Stimulated activated CD4-positive, alpha-beta T cell treated with anti-CD3 and anti-CD28 coated beads, Interleukin-12 subunit alpha, Interleukin-12 subunit beta, amount 100 ng/mL, for 48 hours (primary cell): ENCODE data around the gene NFIC.
"Not testable (repeated sequence)": the region's sequence is repeated elsewhere in the genome, so short reads cannot be mapped to it uniquely, and the experiment has no call there.

Experiments
- DNase-seq, 3 donors: peaks; one replicate each; pipeline ENCODE4 v3.0.0-alpha.2; 2020; ENCODE audit warnings: low read depth in 2 of 3, low spot score in 1 of 3

Gene NFIC

DNA sequence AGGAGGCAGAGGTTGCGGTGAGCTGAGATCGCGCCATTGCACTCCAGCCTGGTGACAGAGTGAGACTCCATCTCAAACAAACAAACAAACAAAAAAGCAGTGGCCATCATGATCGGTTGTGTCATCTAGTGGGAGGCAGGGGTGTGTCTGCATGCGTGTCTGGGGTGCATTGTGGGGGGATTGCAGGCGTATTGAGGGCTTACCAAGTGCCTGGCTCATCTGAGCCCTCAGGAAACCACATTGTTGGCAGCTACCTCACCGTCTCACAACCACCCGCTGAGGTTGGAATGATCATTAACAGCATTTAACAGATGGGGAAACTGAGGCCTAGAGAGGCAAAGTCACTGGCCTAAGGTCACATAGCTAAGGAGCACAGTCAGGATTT lies 30.5 kb downstream of the NFIC start:
- DNase-seq: no peak

DNA sequence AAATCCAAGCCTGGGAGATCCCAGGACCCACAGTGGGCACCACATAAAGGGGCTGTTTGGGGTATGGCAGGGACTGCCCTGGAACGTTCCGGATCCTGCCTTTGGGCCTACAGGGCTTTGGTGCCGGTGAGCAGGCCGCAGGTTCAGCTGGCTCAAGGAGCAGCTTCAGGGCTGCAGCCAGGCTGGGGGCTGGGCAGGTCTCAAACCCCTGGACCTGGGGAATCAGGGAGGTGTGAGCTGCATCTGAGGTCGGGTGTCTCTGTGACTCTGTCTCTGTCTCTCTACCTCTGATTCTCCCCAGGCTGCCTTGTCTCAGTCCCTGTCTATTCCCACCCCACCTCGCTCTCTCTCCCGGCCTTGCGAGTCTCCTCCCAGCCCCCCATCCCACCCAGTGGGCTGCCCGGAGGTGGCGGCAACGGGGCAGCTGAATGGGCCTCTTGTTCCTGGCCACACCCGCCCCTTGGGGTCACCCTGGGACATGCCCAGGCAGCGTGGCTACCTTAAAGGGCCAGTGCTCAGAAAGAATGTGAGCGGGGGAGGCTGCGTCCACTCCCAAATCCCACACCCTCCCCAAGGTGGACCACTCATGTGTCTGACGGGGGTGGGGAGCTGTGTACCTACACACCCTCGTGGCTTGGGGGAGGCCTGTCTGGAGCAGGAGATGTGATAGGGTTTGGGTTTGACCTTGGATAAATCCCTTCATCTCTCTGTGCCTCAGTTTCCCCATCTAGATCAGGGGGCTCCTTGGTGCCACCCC lies 31.1 kb downstream of the NFIC start:
- DNase-seq: no peak

DNA sequence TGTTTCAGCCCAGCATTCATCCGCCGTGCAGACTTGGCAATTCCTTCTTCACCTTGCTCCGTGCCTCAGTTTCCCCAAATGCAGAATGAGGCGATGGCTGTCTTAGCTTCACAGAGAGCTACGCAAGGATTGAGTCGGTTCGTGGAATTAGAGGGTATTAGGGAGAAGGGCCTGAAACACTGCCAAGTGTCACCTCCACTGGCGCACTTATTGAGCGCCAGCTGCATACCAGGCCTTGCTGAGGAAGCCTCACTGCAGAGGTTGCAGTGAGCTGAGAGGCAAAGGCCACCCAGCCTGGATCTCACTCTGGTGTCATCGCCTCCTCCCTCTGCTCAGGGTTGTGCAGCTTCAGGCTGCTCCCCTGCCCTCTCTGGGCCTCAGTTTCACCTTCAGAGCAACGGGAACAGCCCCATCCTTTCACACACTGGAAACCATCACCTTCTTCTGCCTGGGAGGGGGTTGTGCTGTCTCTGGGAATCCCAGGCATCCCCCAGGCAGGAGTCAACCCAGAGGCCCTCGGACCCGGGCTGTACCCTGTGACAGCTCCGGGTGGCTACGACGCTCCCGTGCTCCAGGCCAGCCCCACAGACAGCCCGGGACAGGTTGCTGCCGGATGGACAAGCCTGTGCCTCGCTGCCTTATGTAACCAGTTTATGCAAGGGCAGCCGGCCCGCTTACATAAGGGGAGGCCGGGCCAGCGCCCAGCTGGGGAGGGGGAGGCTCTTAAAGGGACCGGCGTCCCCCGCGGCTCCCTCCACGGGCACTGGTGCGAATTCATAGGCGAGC lies 31.9 kb downstream of the NFIC start:
- no peak for DNase-seq

DNA sequence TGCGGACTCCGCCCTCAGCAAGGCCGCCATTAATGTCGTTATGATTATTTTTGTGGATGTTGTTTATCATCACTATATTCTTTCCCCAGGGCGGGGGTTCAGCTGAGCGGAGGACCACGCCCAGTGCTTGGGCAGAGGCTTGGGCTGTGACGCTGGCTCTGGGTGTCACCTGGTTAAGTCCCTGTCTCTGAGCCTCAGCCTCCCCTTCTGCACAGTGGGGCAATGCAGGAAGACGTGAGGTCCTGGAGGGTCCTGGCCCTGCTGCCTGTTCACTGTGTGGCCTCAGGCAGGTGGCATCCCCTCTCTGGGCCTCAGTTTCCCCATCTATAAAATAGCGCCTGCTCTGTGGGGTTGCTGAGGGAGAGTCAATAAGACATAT lies 32.5 kb downstream of the NFIC start:
- no peak for DNase-seq

DNA sequence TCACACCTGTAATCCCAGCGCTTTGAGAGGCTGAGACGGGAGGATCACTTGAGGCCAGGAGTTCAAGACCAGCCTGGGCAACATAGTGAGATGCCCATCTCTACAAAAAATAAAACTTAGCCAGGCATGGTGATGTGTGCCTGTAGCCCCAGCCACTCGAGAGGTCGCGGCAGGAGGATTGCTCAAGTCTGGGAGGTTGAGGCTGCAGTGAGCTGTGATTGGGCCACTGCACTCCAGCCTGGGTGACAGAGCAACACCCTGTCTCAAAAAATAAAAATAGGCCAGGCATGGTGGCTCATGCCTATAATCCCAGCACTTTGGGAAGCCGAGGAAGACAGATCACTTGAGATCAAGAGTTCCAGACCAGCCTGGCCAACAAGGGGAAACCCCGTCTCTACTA lies 32.9 kb downstream of the NFIC start:
- DNase-seq: not testable (repeated sequence)

DNA sequence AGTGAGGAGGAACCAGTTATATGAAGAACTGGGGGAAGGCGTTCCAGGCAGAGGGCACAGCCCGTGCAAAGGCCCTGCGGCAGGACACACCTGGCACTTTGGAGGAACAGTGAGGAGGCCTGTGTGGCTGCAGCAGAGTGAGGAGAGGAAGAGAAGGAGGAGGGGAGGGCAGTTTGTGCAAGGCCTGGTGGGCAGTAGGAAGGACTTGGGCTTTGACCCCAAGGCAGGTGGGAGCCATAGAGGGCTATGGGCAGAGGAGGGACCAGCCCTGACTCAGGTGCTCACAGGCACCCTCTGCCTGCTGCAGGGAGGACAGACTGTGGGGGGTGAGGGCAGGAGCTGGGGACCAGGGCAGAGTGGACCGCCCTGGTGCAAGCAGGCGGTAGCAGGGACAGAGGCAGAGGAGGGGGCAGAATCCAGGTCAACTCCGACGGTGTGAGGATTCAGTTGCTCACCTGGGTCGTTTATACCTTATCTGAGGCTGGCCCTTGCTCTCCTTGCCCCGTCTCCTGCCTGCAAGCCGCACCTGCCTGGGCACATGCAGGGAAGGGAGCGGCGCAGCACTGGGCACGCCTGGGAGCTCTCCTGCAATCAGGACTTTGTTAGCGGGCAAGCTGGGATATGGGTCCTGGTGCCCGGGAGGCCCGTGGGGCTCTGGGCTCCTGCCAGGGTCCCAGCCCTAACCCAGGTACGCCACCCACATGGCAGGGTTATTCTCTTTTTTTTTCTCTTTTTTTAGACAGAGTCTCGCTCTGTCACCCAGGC lies 34.8 kb downstream of the NFIC start:
- no peak for DNase-seq

DNA sequence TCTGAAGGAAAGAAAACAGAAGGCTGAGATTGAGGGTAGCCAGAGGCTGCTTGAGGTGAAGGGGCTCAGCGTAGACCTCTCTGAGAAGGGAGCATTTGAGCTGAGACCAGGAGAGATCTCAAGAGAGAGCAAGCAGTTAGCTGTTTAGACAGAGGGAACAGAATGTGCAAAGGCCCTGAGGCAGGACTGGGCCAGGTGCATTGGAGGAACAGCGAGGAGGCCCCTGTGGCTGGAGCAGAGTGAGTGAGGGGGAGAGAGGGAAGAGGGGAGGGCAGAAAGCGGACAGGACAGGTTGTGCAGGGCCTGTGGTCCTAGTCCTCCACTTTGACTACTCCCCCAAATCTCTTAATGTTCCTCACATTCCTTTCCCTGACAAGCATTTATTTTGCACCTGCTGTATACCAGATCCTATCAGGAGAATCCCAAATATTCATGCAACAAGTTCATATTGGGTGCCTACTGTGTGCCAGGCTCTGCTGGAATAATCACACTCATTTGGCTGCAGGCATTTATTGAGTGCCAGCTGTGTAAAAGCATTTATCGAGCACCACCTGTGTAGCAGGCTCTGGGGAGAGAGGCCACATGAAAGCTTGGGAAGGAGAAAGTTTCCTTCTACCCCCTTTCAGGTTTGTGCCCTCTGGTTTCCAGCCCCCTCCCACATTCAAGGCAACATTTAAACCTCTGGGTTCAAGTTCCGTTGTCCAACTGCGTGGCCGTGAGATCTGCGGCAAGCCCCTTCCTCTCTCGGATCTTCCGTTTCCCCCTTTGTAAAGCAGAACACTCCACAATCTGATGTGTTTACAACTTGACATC lies 36.5 kb downstream of the NFIC start:
- no peak for DNase-seq

DNA sequence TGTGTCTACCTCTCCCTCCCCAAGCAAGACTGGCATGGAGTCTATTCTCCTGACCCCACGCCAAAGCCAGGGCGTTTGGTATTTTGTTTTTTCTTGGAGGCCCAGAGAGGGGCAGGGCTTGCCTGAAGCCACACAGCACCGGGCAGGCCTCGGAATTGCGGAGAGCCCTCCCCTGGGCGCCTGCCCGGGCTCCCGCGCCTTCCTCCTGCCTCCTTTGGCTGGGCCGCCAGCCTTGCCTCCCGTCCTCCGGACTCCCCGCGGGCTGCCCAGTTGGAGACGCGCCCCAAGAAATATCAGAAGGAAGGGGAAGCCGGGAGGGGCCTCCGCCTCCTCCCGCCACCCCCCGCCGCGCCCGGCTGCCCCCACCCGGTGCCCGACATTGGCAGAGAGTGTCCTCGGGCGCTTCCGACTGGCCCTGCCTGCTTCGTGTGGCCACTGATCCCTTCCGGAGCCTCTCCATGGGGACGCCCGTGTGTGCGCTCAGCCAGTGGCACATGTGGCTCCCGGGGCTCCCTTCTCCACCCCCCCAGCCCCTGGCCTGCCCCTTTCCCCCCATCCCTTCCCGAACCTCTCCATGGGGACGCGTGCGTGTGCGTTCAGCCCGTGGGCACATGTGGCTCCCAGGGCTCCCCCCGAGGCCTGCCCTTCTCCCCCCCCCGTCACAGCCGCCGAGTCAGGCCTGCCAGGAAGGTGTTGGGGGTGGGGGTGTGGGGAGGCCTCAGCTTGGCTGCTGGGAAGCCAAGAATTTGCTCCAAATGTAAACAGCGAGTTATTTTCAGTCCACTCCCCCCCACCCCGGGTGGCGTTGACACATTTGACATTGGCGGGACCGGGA lies 37.3 kb downstream of the NFIC start:
- no peak for DNase-seq

DNA sequence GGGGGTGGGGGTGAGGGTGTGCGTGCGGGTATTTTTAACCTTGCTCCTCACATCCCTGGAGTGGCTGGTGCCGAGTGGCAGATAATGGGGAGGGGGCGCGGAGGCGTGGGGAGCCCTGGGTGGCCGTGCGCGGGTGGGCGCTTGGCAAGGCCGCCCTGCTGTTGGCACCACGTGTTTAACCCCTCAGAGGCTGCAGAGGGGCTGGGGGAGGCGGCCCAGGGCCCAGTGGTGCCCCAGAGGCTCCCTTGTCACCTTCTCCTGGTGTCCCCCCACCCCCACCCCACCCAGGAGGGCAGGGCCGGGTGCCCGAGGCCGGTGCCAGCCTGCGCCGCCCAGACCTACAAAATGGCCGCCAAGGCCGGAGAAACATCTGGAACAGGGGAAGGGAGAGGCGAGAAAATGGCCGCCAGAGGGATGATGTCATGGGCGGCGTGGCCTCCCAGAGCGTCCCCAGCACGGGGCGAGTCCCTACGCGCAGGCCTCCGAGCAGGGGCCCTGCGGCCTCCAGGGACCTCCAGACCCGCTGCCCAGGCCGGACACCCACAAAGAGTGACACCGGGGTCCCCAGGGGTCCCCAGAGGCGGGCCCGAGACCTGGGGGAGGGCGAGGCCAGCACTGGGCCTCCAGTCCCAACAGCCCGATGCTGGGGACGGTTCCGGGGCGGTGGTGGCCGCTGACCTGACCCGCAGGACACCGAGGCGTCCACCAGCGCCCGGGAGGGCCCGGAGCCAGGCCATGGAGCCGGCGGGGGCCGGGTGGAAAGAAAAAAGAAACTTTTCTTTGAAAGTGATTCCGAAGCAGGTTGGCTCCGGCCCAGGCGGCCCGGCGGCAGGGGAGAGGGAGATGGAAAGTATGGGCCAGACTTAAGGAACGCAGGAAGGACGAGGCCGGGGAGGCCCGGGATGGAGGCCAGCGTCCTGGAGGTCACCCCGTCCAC lies 38.2 kb downstream of the NFIC start:
- no peak for DNase-seq

DNA sequence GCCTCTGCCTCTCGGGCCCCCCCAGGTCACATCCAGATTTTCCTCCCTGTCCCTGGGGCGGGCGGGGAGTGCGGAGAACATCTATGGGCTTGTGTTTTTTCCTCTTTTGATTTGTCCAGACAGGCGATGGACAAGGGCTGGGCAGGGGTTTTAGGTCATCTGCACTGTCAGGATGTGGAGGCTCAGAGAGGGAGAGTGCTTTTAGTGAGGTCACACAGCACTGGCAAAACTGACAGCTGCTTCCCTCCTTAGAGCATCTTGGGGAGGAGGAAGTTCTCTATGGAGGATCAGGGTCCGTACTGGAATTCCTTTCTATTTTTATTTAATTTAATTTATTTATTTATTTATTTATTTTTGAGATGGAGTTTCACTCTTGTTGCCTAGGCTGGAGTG lies 38.9 kb downstream of the NFIC start:
- DNase-seq: no peak

DNA sequence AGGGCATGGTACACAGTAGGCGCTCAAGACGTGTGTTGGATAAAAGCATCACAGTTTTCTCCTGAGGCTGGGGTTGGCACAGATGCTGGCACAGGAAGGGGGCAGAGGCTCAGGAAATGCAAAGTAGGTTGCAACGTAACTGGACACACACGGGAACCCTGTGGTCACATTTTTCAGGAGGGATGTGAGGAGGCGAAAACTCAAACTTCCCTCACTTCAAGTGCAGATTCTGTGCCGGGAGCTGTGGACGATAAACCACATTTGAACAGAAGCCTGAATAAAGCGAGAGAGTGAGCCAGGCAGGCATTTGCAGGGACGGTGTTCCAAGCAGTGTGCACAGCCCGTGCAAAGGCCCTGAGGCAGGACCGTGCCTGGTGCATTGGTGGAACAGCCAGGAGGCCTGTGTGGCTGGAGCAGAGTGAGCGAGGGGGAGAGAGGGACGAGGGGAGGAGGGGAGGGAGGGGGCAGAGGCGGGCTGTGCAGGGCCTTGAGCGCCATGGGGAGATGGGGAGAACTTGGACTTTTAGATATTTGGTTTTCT lies 40.3 kb downstream of the NFIC start:
- no peak for DNase-seq

DNA sequence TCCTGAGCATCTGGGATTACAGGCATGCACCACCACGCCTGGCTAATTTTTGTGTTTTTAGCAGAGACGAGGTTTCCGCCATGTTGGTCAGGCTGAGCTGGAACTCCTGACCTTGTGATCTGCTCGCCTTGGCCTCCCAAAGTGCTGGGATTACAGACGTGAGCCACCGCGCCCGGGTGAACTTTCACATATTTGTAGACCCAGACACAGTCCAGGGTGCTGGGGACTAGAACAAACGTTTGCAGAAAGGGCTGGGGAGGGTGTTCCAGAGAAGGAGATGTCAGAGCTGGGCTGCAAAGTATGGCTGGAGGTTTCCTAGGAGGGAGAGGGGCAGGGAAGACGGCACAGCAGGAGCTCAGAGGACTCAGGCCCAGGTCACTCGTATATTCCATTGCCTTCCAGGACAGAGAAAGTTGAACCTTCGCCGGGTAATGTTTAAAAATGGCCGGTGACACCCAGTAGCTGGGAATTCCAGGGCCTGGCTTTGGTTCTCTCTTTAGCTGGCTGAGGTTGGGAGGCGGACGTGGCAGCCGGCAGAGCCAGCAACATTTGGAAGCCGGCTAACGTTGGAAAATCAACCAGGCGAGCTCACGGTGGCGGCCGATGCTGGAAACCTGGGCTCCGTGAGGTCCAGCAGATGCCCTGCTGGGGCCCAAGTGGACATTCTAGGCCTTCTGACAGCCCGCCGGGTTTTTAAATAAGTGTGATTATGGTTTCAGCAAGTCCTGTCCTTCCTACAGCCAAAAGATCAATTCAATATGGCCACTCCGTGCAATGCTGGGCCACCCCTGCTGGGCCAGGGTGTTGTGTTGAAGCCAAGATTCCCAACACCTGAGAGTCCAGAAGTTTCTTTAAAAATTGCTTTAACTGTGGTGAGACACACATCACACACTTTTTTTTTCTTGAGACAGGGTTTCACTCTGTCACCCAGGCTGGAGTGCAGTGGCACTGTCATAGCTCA lies 41.5 kb downstream of the NFIC start:
- DNase-seq: no peak

DNA sequence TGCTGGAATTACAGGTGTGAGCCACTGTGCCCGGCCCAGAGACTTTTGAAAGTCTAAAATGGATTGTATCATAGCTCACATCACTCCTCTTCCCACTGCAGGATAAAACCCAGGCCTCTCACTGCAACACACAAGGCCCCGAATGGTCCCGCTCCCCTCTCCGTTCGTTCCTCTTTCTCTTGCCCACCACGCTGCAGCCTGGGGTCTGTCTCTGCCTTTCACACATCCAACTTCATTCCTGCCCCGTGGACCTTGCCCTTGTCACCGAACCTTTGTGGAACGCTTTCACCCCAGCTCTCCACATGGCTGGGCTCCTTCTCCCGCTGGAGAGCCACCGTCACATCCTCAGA lies 42.6 kb downstream of the NFIC start:
- DNase-seq: no peak

DNA sequence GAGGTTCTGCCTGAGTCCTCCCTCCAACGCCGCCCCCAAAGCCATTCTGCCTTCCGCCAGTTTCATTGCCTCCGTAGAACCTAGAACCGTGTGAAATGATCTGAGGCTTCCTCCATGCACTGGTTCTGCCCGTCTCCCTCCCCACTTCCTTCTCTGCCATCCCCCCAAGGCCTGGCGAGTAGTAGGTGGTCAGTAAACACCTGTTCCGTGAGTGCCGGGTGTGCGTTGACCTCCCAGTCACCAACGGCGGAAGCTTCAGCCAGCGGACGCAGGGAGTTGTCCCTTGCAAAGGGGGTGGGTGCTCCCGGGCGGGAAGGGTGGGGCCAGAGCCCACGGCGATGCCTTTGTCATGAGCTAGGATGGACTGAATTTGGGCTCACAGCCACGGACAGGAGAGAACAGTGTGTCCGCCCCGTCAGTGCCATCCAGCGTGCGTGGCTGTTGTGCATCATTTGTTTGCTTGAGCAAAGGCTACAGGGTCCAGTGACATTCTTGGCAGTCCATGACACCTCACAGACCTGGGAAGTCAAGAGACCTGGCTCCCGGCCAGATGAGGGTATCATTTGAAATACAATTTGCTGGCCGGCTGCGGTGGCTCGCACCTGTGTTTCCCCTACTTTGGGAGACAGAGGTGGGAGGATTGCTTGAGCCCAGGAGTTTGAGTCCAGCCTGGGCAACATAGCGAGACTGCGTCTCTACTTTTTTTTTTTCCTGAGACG lies 43.1 kb downstream of the NFIC start:
- no peak for DNase-seq

DNA sequence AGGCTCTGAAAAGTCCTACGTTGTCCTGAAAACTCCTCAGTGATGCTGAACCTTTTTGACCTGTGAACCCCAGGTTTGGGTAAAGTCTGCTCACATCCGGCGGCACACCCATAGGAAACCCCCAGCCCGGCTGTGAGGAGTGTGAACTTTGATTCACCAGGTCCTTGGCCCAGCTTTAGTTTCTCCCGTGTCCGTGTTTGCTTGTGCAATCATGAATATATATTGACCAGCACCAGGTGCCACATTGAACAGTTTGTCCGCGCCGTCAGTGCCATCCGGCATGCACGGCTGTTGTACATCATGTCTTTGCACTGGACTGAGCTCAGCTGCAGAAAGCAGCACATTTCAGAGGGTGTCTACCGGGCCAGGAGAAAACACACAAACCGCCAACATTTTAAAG lies 45.3 kb downstream of the NFIC start:
- DNase-seq: no peak

DNA sequence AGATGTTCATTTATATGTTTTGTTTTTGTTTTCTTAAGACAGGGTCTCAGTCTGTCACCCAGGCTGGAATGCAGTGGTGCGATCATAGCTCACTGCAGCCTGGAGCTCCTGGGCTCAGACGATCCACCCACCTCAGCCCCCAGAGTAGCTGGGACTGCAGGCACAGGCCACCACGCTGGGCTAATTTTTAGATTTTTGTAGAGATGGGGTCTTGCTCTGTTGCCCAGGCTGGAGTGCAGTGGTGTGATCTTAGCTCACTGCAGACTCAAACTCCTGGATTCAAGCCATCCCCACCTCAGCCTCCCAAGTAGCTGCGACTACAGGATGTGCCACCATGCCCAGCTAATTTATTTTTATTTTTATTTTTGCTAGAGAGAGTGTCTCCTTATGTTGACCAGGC lies 45.7 kb downstream of the NFIC start:
- DNase-seq: no peak

DNA sequence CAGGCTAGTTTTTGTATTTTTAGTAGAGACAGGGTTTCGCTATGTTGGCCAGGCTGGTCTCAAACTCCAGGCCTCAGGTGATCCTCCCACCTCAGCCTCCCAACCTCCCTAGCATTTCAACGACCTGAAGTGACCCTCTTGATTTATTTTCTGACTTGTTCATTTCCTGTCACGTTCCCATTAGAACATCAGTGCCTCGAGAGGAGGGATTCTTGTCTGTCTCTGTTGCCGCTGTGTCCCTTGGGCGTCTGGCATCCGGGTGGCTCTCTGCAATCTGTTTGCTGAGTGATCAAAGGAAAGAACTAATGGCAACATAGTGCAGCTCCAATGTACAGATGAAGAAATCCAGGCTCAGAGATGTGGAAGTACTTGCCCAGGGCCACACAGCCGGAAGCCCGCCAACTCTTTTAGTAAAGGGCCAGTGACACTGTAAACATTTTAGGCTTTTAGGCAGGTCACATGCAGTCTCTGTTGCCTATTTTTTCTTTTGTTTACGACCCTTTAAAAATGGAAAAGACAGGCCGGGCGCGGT lies 47.5 kb downstream of the NFIC start:
- no peak for DNase-seq
